OCI-LY3 (cell line): ENCODE results near the gene TPGS1.

ENCODE experiments used
- EZH2phosphoT487 ChIP-seq: fragments of 200-600 bp; shearing (Covaris generic); IDR thresholded peaks from 2 replicates; pipeline ENCODE4 v1.6.1; 2018; ENCODE audit warnings: antibody characterized with exemption, mixed run types, low read depth
- TF ChIP-seq, protein P1 (sequence below): fragments of 200-600, 300-600 bp; sonication (generic); IDR thresholded peaks from 2 replicates; pipeline ENCODE4 v1.5.1; 2014; ENCODE audit warnings: antibody characterized with exemption, low read length, low read depth

DNA sequence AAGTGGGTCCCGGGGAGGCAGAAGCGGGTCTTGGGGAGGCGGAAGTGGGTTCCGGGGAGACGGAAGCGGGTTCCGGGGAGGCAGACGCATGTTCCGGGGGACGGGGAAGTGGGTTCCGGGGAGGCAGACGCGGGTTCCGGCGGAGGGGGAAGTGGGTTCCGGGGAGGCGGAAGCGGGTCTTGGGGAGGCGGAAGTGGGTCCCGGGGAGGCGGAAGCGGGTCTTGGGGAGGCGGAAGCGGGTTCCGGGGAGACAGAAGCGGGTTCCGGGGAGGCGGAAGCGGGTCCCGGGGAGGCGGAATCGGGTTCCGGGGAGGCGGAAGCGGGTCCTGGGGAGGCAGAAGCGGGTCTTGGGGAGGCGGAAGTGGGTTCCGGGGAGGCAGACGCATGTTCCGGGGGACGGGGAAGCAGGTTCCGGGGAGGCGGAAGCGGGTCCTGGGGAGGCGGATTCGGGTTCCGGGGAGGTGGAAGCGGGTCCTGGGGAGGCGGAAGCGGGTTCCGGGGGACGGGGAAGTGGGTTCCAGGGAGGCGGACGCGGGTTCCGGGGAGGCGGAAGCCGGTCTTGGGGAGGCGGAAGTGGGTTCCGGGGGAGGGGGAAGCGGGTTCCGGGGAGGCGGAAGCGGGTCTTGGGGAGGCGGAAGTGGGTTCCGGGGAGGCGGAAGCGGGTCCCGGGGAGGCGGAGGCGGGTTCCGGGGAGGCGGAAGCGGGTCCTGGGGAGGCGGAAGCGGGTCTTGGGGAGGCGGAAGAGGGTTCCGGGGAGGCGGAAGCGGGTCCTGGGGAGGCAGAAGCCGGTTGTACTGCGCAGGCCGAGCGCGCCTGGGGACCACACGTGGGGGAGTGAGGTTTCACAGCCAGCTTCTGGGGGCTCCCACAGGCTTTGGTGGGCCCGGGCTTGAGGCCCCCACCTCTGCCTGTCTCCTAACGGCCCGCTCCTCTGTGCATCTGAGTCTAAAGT is 48.9 kb upstream of the TPGS1 start:
- TF ChIP-seq, protein P1, sequence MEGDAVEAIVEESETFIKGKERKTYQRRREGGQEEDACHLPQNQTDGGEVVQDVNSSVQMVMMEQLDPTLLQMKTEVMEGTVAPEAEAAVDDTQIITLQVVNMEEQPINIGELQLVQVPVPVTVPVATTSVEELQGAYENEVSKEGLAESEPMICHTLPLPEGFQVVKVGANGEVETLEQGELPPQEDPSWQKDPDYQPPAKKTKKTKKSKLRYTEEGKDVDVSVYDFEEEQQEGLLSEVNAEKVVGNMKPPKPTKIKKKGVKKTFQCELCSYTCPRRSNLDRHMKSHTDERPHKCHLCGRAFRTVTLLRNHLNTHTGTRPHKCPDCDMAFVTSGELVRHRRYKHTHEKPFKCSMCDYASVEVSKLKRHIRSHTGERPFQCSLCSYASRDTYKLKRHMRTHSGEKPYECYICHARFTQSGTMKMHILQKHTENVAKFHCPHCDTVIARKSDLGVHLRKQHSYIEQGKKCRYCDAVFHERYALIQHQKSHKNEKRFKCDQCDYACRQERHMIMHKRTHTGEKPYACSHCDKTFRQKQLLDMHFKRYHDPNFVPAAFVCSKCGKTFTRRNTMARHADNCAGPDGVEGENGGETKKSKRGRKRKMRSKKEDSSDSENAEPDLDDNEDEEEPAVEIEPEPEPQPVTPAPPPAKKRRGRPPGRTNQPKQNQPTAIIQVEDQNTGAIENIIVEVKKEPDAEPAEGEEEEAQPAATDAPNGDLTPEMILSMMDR, result no peak
- TF ChIP-seq EZH2phosphoT487, result no peak
